GM23338 (cell line): ENCODE data around the gene TENM3. TPM values are rescaled to one million over a fixed set of nuclear protein-coding genes. Genes with fewer than 3 reads are reported as not detected.

Experiments used
- ATAC-seq: fragments of 200-7000 bp; cut with Tn5 transposase; 3 replicates; pipeline ENCODE4 v1.9.1; 2020
- DNase-seq: peaks from one replicate; pipeline ENCODE4 v3.0.0-alpha.2; 2015; ENCODE audit warnings: low spot score
- H2AFZ ChIP-seq: fragments of 200-600 bp; sonication (generic); 2 replicates; pipeline ENCODE4 v1.8.0; 2016; ENCODE audit warnings: antibody characterized with exemption, mild to moderate bottlenecking, moderate library complexity
- H3F3A ChIP-seq: fragments of 200-600 bp; sonication (generic); replicated peaks from 2 replicates; pipeline ENCODE4 v1.8.0; 2017; ENCODE audit warnings: antibody characterized with exemption, mixed run types, low read depth
- H3K27ac ChIP-seq: fragments of 200-600 bp; sonication (generic); 2 replicates; pipeline ENCODE4 v1.6.1; 2016; ENCODE audit warnings: low read depth
- H3K27me3 ChIP-seq: fragments of 200-600 bp; sonication (generic); 2 replicates; pipeline ENCODE4 v1.8.0; 2016; ENCODE audit warnings: mild to moderate bottlenecking, mixed run types, moderate library complexity; ENCODE audit not compliant: insufficient read depth
- H3K36me3 ChIP-seq: fragments of 200-600 bp; sonication (generic); 2 replicates; pipeline ENCODE4 v1.8.0; 2016; ENCODE audit warnings: mild to moderate bottlenecking; ENCODE audit not compliant: insufficient read depth
- H3K4me1 ChIP-seq: fragments of 200-600 bp; sonication (generic); 2 replicates; pipeline ENCODE4 v1.8.0; 2016; ENCODE audit warnings: mild to moderate bottlenecking, moderate library complexity; ENCODE audit not compliant: insufficient read depth
- H3K4me2 ChIP-seq: fragments of 200-600 bp; sonication (generic); 2 replicates; pipeline ENCODE4 v1.7.1; 2017; ENCODE audit warnings: mixed run types
- H3K4me3 ChIP-seq: fragments of 200-600 bp; sonication (generic); 2 replicates; pipeline ENCODE4 v1.6.1; 2016; ENCODE audit warnings: mixed run types
- H3K79me2 ChIP-seq: fragments of 200-600 bp; sonication (generic); replicated peaks from 2 replicates; pipeline ENCODE4 v1.8.0; 2017; ENCODE audit warnings: mild to moderate bottlenecking; ENCODE audit not compliant: insufficient read depth
- H3K9me2 ChIP-seq: fragments of 200-600 bp; sonication (generic); 2 replicates; pipeline ENCODE4 v1.8.0; 2017; ENCODE audit not compliant: insufficient read depth
- H4K20me1 ChIP-seq: fragments of 200-600 bp; sonication (generic); replicated peaks from 2 replicates; pipeline ENCODE4 v1.8.0; 2017; ENCODE audit warnings: mild to moderate bottlenecking; ENCODE audit not compliant: insufficient read depth
- H3K27ac Mint-ChIP-seq: 2 replicates; pipeline ENCODE4 v1.8.0; 2020; ENCODE audit warnings: inconsistent platforms, mild to moderate bottlenecking, moderate library complexity, mixed read lengths
- H3K27me3 Mint-ChIP-seq: 3 replicates; pipeline ENCODE4 v1.8.0; 2022; ENCODE audit warnings: low read depth, mild to moderate bottlenecking, moderate library complexity, mixed read lengths, inconsistent platforms; ENCODE audit not compliant: insufficient read depth, poor library complexity
- H3K36me3 Mint-ChIP-seq: 3 replicates; pipeline ENCODE4 v1.8.0; 2021; ENCODE audit warnings: low read depth, mild to moderate bottlenecking, inconsistent platforms, moderate library complexity, mixed read lengths
- H3K4me1 Mint-ChIP-seq: 3 replicates; pipeline ENCODE4 v1.8.0; 2020; ENCODE audit warnings: mild to moderate bottlenecking, inconsistent platforms, mixed read lengths
- H3K4me3 Mint-ChIP-seq: 3 replicates; pipeline ENCODE4 v1.8.0; 2021; ENCODE audit warnings: moderate library complexity, mild to moderate bottlenecking, inconsistent platforms, mixed read lengths
- H3K9me3 Mint-ChIP-seq: 3 replicates; pipeline ENCODE4 v1.8.0; 2020; ENCODE audit warnings: moderate library complexity, mild to moderate bottlenecking, inconsistent platforms, mixed read lengths
- CREB1 ChIP-seq: fragments of 250-450 bp; sonication (Bioruptor Pico); IDR thresholded peaks from 2 replicates; pipeline ENCODE4 v1.5.0; 2020; ENCODE audit warnings: low read depth, mild to moderate bottlenecking, moderate library complexity
- EZH2 ChIP-seq: fragments of 200-600 bp; sonication (generic); IDR thresholded peaks from one replicate; pipeline ENCODE4 v1.8.0; 2017; ENCODE audit warnings: antibody characterized with exemption, mild to moderate bottlenecking, low read depth; ENCODE audit not compliant: unreplicated experiment
- JUNB ChIP-seq: IDR thresholded peaks from one replicate; pipeline ENCODE4 v1.6.1; 2016; ENCODE audit warnings: antibody characterized with exemption; ENCODE audit not compliant: unreplicated experiment
- NANOG ChIP-seq: IDR thresholded peaks from 2 replicates; pipeline ENCODE4 v1.6.1; 2016; ENCODE audit warnings: antibody characterized with exemption, borderline replicate concordance
- POLR2AphosphoS5 ChIP-seq: IDR thresholded peaks from 2 replicates; pipeline ENCODE4 v1.6.1; 2016; ENCODE audit warnings: antibody characterized with exemption, low read depth
- REST ChIP-seq: IDR thresholded peaks from one replicate; pipeline ENCODE4 v1.6.1; 2018; ENCODE audit warnings: antibody characterized with exemption; ENCODE audit not compliant: unreplicated experiment
- ZNF114 ChIP-seq: fragments of 250-450 bp; sonication (Bioruptor Pico); IDR thresholded peaks from 2 replicates; pipeline ENCODE4 v1.5.0; 2020; ENCODE audit warnings: mild to moderate bottlenecking, moderate library complexity
- ZNF331 ChIP-seq: fragments of 250-450 bp; sonication (Bioruptor Pico); IDR thresholded peaks from 2 replicates; pipeline ENCODE4 v1.5.0; 2020; ENCODE audit warnings: low read depth, mild to moderate bottlenecking, moderate library complexity
- polyA plus RNA-seq: library from polyadenylated mRNA; unstranded; fragments of >200 nt; fragmentation: Nextera tagmentation; extraction: Ambion mirVana; gene quantifications from 2 replicates; pipeline ENCODE4 v1.2.1, GENCODE V29; 2016
- total RNA-seq: library from RNA; depleted of rRNA; stranded (reverse); fragments of >200 nt; shearing (Covaris generic); gene quantifications from 2 replicates; pipeline ENCODE4 v1.2.3, GENCODE V29; 2014
- TF ChIP-seq, protein P1 (sequence below): IDR thresholded peaks from 2 replicates; pipeline ENCODE4 v1.6.1; 2016; ENCODE audit warnings: antibody characterized with exemption
- TF ChIP-seq, protein P2 (sequence below), 2 experiments: fragments of 200-600 bp in 1 of 2; sonication (generic) in 1 of 2; conservative IDR thresholded peaks; 2 replicates each; pipeline versions ENCODE4 v1.5.1 to v1.6.1; 2016 to 2017; ENCODE audit warnings: antibody characterized with exemption in 2 of 2, low read depth in 2 of 2, mild to moderate bottlenecking in 2 of 2, moderate library complexity in 1 of 2

TENM3 gene
- total and polyA plus RNA-seq, 2 experiments from 2014 or later = 22.2 to 128 TPM

GRCh38 chr4:182206266-182206665, 36.9 kb upstream of the TENM3 start:
- Mint-ChIP-seq H3K27me3 (peaks cover 11% of the 10 kb centered on the region), H3K27ac (no peak overlapping the region), H3K4me3 (no peak overlapping the region), H3K36me3 (no peaks in the 10 kb centered on the region), H3K9me3 (no peaks in the 10 kb centered on the region; the same call in 2 of the 3 replicates), H3K4me1 (peaks cover 56% of the 10 kb centered on the region)
- Histone ChIP-seq H4K20me1 (no peaks in the 10 kb centered on the region), H3K4me2 (no peak overlapping the region), H3F3A (no peaks in the 10 kb centered on the region), H3K9me2 (no peaks in the 10 kb centered on the region), H2AFZ (no peak overlapping the region), H3K36me3 (no peaks in the 10 kb centered on the region), H3K4me1 (peaks cover 38% of the 10 kb centered on the region), H3K4me3 (no peak overlapping the region), H3K79me2 (no peaks in the 10 kb centered on the region), H3K27me3 (no peaks in the 10 kb centered on the region), H3K27ac (peak overlapping the region; percentile 46)
- DNase-seq (peak; percentile 56), ATAC-seq (peak; percentile 51)
- TF ChIP-seq ZNF114 (CRISPR knock-in tag) (no peak), NANOG (no peak), REST (no peak), JUNB (no peak), CREB1 (CRISPR knock-in tag) (no peak)
- TF ChIP-seq, protein P1, sequence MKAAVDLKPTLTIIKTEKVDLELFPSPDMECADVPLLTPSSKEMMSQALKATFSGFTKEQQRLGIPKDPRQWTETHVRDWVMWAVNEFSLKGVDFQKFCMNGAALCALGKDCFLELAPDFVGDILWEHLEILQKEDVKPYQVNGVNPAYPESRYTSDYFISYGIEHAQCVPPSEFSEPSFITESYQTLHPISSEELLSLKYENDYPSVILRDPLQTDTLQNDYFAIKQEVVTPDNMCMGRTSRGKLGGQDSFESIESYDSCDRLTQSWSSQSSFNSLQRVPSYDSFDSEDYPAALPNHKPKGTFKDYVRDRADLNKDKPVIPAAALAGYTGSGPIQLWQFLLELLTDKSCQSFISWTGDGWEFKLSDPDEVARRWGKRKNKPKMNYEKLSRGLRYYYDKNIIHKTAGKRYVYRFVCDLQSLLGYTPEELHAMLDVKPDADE = no peak

DNA sequence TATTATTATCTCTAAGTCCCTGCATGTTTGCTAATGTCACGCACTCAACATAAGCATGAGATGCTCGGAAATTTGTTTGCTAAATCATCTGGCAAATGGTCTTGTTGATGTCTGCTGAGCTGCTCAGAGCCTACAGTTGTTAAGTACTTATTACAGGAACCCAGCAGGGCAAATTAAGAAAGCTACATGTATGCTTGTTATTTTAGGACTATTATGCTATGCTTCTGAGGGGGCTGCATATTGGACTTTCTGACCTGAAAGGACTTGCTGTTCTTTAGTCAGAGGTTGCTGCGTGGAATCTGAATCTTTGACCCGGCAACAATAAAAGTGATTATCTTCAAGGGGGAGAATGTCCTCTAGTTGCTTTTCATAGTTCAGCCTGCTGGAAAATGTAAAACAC, 36.3 kb upstream of the TENM3 start:
- Histone ChIP-seq H3K27me3 (no peaks in the 10 kb centered on the region), H3K36me3 (no peaks in the 10 kb centered on the region), H2AFZ (no peak overlapping the region), H3K27ac (peak overlapping the region; percentile 7; the same call in 1 of the 2 replicates), H3K4me2 (peak overlapping the region; percentile 5; the same call in 1 of the 2 replicates), H3K4me3 (no peak overlapping the region), H3K4me1 (peaks cover 38% of the 10 kb centered on the region), H3K9me2 (no peaks in the 10 kb centered on the region), H3F3A (no peaks in the 10 kb centered on the region), H3K79me2 (no peaks in the 10 kb centered on the region), H4K20me1 (no peaks in the 10 kb centered on the region)
- Mint-ChIP-seq H3K4me3 (no peak overlapping the region), H3K9me3 (no peaks in the 10 kb centered on the region; the same call in 2 of the 3 replicates), H3K36me3 (no peaks in the 10 kb centered on the region), H3K27me3 (peaks cover 11% of the 10 kb centered on the region), H3K27ac (no peak overlapping the region; the same call in 1 of the 2 replicates), H3K4me1 (peaks cover 56% of the 10 kb centered on the region)
- no peak for DNase-seq
- ATAC-seq = no peak
- TF ChIP-seq, protein P1 = no peak
- no peak for TF ChIP-seq REST
- no peak for TF ChIP-seq ZNF114 (CRISPR knock-in tag)
- no peak for TF ChIP-seq JUNB
- TF ChIP-seq, protein P2, sequence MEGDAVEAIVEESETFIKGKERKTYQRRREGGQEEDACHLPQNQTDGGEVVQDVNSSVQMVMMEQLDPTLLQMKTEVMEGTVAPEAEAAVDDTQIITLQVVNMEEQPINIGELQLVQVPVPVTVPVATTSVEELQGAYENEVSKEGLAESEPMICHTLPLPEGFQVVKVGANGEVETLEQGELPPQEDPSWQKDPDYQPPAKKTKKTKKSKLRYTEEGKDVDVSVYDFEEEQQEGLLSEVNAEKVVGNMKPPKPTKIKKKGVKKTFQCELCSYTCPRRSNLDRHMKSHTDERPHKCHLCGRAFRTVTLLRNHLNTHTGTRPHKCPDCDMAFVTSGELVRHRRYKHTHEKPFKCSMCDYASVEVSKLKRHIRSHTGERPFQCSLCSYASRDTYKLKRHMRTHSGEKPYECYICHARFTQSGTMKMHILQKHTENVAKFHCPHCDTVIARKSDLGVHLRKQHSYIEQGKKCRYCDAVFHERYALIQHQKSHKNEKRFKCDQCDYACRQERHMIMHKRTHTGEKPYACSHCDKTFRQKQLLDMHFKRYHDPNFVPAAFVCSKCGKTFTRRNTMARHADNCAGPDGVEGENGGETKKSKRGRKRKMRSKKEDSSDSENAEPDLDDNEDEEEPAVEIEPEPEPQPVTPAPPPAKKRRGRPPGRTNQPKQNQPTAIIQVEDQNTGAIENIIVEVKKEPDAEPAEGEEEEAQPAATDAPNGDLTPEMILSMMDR (conservative IDR thresholded peaks at IDR 0.05; ENCODE audit: low read depth in 2 of 2) = no peak
- TF ChIP-seq ZNF331 (CRISPR knock-in tag) = no peak
- no peak for TF ChIP-seq EZH2
- no peak for TF ChIP-seq POLR2AphosphoS5
